ENCODE data around the gene OTX1.

OTX1 gene

DNA sequence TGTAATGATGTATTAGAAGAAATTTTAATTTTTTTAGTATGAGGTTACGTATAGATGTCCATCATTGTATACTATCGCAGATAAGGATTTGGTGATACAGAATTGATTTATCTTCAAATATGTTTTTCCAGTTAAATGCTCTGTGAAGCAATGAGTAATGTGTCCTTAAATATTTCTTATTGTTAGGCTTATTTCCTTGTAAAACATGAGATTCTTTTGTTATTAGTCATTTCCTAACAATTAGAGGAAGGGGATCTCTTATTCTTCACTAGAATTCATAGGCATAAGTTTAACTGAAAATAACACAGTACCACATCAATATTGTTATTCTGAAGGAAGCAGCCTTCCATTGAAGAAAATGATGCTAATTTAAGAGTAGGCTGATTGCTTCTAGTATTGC, 15.5 kb upstream of the OTX1 start:
- Mint-ChIP-seq H3K4me3 (no peak overlapping the region), H3K36me3 (ENCODE audit: low read depth) (no peaks in the 10 kb centered on the region), H3K27me3 (ENCODE audit: low read depth) (no peaks in the 10 kb centered on the region), H3K27ac (no peak overlapping the region), H3K9me3 (no peaks in the 10 kb centered on the region), H3K4me1 (ENCODE audit: low read depth) (no peaks in the 10 kb centered on the region)

- Mint-ChIP-seq H3K9me3 (no peaks in the 10 kb centered on the region), H3K36me3 (ENCODE audit: low read depth) (no peaks in the 10 kb centered on the region), H3K27me3 (ENCODE audit: low read depth) (no peaks in the 10 kb centered on the region), H3K27ac (no peak overlapping the region), H3K4me1 (ENCODE audit: low read depth) (no peaks in the 10 kb centered on the region), H3K4me3 (no peak overlapping the region)
Measured at GRCh38 chr2:63035660-63036059, 15.0 kb upstream of the OTX1 start.

- no peaks in the 10 kb centered on the region for H3K4me1 Mint-ChIP-seq (ENCODE audit: low read depth)
- H3K27me3 Mint-ChIP-seq (ENCODE audit: low read depth): no peaks in the 10 kb centered on the region
- no peaks in the 10 kb centered on the region for H3K36me3 Mint-ChIP-seq (ENCODE audit: low read depth)
Measured at GRCh38 chr2:63038034-63038433, 12.6 kb upstream of the OTX1 start.

DNA sequence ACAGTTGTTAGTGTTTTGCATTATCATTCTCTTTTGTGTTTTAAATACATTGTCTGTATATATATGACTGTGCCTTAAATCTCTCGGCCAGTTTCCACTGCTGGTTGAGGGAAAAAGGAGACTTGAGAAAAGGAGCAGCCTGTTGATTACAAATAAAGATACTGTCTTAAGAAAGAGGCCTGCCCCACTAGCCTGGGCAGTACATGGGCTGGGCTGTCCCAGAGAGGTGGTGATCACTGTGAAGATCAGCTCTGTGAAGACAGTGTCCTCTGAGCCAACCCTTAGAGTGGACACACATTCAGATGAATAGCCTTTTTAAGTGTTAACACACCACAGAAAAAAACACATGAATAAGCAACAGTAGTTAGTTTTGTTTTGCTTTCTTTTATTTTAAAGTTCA, 10.0 kb upstream of the OTX1 start:
- no peaks in the 10 kb centered on the region for H3K9me3 Mint-ChIP-seq
- no peaks in the 10 kb centered on the region for H3K36me3 Mint-ChIP-seq (ENCODE audit: low read depth)
- no peaks in the 10 kb centered on the region for H3K4me1 Mint-ChIP-seq (ENCODE audit: low read depth)
- no peak overlapping the region for H3K4me3 Mint-ChIP-seq
- H3K27ac Mint-ChIP-seq: no peak overlapping the region
- H3K27me3 Mint-ChIP-seq (ENCODE audit: low read depth): peaks cover 16% of the 10 kb centered on the region

More at GRCh38 chr2:63038034-63038433, 12.6 kb upstream of the OTX1 start:
- Mint-ChIP-seq H3K4me3 (no peak overlapping the region), H3K9me3 (no peaks in the 10 kb centered on the region), H3K27ac (no peak overlapping the region)

DNA sequence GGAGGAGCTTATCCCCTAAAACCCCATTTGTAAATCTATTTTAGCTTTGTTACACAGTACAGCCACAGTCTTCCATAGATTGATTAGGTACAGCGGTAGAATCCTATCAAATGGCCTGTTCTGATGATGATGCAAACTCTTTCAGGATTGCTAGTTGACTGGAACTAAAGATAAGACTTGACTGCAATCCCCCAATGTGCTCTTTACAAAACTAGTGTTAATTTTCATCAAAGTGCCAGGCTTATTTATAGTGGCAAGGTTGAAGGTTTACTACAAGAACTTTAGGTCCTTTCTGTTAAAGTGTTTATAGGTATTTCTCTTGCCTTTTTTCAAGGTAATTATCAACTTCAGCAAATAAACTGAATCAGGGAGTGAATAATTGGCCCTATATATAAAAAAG, 9.0 kb upstream of the OTX1 start:
- peaks cover 3% of the 10 kb centered on the region for H3K36me3 Mint-ChIP-seq (ENCODE audit: low read depth)
- H3K27me3 Mint-ChIP-seq (ENCODE audit: low read depth): peaks cover 26% of the 10 kb centered on the region
- no peaks in the 10 kb centered on the region for H3K9me3 Mint-ChIP-seq
- H3K27ac Mint-ChIP-seq: no peak overlapping the region
- H3K4me1 Mint-ChIP-seq (ENCODE audit: low read depth): no peaks in the 10 kb centered on the region
- H3K4me3 Mint-ChIP-seq: no peak overlapping the region

DNA sequence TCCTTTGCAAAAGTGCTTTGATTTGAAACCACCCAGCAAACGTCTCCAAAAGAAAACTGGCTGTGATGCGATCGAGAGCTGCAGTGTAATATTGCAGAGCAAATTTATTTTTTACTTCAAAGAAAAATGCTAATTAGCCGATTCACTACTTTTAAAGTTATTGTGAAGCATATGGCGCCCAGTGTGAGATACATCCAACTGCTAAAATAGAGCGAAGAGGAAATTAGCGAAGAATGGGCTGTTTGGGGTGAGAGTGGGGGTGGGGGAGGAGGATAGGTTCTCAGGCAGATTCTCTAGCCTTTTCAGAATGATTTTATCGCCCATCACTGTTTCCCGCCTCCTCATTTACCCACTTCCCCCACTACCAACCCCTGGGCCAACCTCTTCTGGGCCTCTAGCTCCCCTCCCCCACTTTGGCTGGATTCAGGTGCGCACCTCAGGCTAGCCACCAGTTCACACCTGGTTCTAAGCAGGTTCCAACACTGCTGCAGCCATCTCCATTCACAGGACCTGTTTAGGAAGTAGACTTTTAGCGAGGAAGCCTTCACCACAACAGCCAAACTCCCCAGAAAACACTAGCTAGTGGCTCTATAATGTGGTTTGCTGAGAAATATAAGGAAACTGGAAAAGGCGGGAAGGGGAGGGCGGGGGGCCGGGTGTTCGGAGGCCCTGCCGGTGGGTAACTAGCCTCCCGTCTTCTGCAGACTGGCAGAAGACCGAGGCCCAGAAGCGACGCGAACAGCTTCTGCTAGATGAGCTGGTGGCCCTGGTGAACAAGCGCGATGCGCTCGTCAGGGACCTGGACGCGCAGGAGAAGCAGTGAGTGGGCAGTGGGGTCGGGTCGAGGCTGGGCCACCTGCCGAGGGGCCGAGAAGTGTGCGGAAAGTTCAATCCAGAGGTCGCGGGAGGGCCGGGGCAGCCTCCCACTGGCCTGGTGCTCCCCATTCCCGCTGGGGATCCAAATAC, 6.0 kb upstream of the OTX1 start:
- H3K4me3 Mint-ChIP-seq: no peak overlapping the region
- H3K9me3 Mint-ChIP-seq: no peaks in the 10 kb centered on the region
- peaks cover 17% of the 10 kb centered on the region for H3K4me1 Mint-ChIP-seq (ENCODE audit: low read depth)
- peaks cover 6% of the 10 kb centered on the region for H3K36me3 Mint-ChIP-seq (ENCODE audit: low read depth)
- peaks cover 54% of the 10 kb centered on the region for H3K27me3 Mint-ChIP-seq (ENCODE audit: low read depth)
- no peak overlapping the region for H3K27ac Mint-ChIP-seq

GRCh38 chr2:63046552-63046951, 4.1 kb upstream of the OTX1 start:
- peaks cover 26% of the 10 kb centered on the region for H3K4me1 Mint-ChIP-seq (ENCODE audit: low read depth)
- H3K36me3 Mint-ChIP-seq (ENCODE audit: low read depth): peaks cover 10% of the 10 kb centered on the region
- H3K27ac Mint-ChIP-seq: no peak overlapping the region
- H3K9me3 Mint-ChIP-seq: no peaks in the 10 kb centered on the region
- H3K27me3 Mint-ChIP-seq (ENCODE audit: low read depth): peaks cover 68% of the 10 kb centered on the region
- peak overlapping the region; percentile 8 for H3K4me3 Mint-ChIP-seq

GRCh38 chr2:63046961-63047320, 3.7 kb upstream of the OTX1 start:
- H3K27me3 Mint-ChIP-seq (ENCODE audit: low read depth): peaks cover 69% of the 10 kb centered on the region
- no peak overlapping the region for H3K27ac Mint-ChIP-seq

GRCh38 chr2:63047321-63048279, 3.0 kb upstream of the OTX1 start:
- Mint-ChIP-seq H3K9me3 (no peaks in the 10 kb centered on the region), H3K4me3 (peak overlapping the region; percentile 26), H3K4me1 (ENCODE audit: low read depth) (peaks cover 27% of the 10 kb centered on the region), H3K27me3 (ENCODE audit: low read depth) (peaks cover 75% of the 10 kb centered on the region), H3K27ac (no peak overlapping the region), H3K36me3 (ENCODE audit: low read depth) (peaks cover 10% of the 10 kb centered on the region)

More at GRCh38 chr2:63046961-63047320, 3.7 kb upstream of the OTX1 start:
- no peaks in the 10 kb centered on the region for H3K9me3 Mint-ChIP-seq
- H3K4me1 Mint-ChIP-seq (ENCODE audit: low read depth): peaks cover 26% of the 10 kb centered on the region
- peak overlapping the region; percentile 14 for H3K4me3 Mint-ChIP-seq
- peaks cover 10% of the 10 kb centered on the region for H3K36me3 Mint-ChIP-seq (ENCODE audit: low read depth)

- Mint-ChIP-seq H3K4me3 (peak overlapping the region; percentile 58), H3K36me3 (ENCODE audit: low read depth) (peaks cover 10% of the 10 kb centered on the region), H3K27me3 (ENCODE audit: low read depth) (peaks cover 82% of the 10 kb centered on the region), H3K9me3 (no peaks in the 10 kb centered on the region), H3K4me1 (ENCODE audit: low read depth) (peaks cover 29% of the 10 kb centered on the region), H3K27ac (peak overlapping the region; percentile 60)
Measured at GRCh38 chr2:63048367-63049171, 2.1 kb upstream of the OTX1 start.

DNA sequence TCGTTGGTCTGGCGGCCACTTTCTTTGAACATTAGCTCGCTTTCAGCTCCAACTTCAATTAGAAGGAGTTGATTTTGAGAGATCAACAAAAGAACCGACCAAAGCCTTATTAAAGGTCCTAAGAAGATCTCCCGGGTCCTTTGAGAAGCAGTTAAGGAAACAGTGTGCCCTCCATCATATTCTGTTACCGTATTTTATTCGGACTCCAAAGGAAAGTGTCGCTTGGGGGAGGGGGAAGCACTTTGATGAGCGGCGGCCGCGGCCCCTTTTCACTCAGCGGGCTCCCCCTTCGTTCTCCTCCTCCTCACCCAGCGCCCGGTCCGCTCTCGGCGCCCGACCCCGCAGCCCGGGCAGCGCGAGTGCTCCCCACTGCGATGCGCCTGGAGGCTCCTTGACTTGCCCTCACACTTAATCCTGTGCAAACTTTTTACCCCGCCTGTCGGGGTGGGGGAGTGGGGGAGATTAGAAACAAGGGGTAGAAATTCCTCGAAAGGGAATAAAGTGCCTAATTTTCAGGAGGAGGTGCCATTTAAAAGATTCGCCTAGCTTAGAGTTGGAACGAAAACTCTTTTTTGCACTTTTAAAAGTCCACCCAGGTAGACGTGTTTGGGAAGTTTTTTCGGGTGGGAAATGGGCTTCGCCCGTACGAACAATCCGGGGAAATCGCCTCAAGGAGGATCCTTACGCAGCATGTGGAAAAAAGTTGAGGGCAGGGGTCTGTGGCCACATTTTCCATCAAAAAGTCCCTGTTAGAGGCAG, 1.2 kb upstream of the OTX1 start:
- no peaks in the 10 kb centered on the region for H3K9me3 Mint-ChIP-seq
- peaks cover 10% of the 10 kb centered on the region for H3K36me3 Mint-ChIP-seq (ENCODE audit: low read depth)
- H3K4me3 Mint-ChIP-seq: peak overlapping the region; percentile 87
- H3K4me1 Mint-ChIP-seq (ENCODE audit: low read depth): peaks cover 30% of the 10 kb centered on the region
- peak overlapping the region; percentile 71 for H3K27ac Mint-ChIP-seq
- H3K27me3 Mint-ChIP-seq (ENCODE audit: low read depth): peaks cover 84% of the 10 kb centered on the region

GRCh38 chr2:63049970-63050333, 678 bp upstream of the OTX1 start:
- H3K9me3 Mint-ChIP-seq: no peaks in the 10 kb centered on the region
- H3K27ac Mint-ChIP-seq: peak overlapping the region; percentile 71
- H3K27me3 Mint-ChIP-seq (ENCODE audit: low read depth): peaks cover 88% of the 10 kb centered on the region
- peaks cover 10% of the 10 kb centered on the region for H3K36me3 Mint-ChIP-seq (ENCODE audit: low read depth)
- H3K4me1 Mint-ChIP-seq (ENCODE audit: low read depth): peaks cover 30% of the 10 kb centered on the region
- peak overlapping the region; percentile 87 for H3K4me3 Mint-ChIP-seq

- H3K27ac Mint-ChIP-seq: no peak overlapping the region
- peaks cover 88% of the 10 kb centered on the region for H3K27me3 Mint-ChIP-seq (ENCODE audit: low read depth)
- peaks cover 35% of the 10 kb centered on the region for H3K4me1 Mint-ChIP-seq (ENCODE audit: low read depth)
- H3K36me3 Mint-ChIP-seq (ENCODE audit: low read depth): peaks cover 9% of the 10 kb centered on the region
- peak overlapping the region; percentile 63 for H3K4me3 Mint-ChIP-seq
- peaks cover 2% of the 10 kb centered on the region for H3K9me3 Mint-ChIP-seq
Measured at GRCh38 chr2:63051042-63051794, 588 bp downstream of the OTX1 start.

All from T-helper 1 cell treated with Interleukin-12 subunit alpha and Interleukin-12 subunit beta and Interleukin-4 antibody, amounts not matched to agents 30 μg/mL and 1 μg/mL, for 36 hours (primary cell).